NCI-H1694 treated with DMSO at 0.1 percent for 48 hours (cell line): ENCODE measurements around the gene TRIM64.
"Not testable (repeated sequence)": the region's sequence is repeated elsewhere in the genome, so short reads cannot be mapped to it uniquely, and the experiment has no call there.

Experiments
- DNase-seq: peaks from one replicate; lab custom pipeline; 2025; lab: John Stamatoyannopoulos, UW

Gene TRIM64

GRCh38 chr11:89965737-89966136 is at the start of gene TRIM64:
TRIM64 (plus strand) TSS chr11:89966037; CDS start chr11:89968504, 2,467 bp downstream.
- not testable (repeated sequence) for DNase-seq

DNA sequence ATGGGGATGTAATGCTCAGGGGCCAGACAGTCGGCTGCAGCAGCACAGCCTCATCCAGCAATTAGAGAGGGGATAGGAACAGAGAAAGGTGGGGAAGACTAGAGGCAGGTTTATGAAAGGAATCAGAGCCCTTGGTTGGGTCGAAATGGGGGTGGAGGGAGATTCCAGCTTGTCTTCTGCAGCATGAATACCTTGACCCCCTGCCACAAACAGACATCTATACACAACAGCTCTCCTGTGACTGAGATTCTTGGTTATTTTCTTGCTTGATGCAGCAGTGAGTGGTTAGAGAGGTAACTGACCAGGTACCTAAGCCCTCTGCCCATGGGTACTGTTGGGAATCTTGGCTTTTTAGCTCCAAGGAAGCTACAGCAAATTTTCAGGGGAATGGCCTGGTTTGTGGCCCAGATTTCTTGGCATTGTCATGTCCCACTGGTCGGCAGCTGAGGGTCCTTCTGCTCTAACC is 43.6 kb upstream of the TRIM64 start, which contains the start of gene TRIM49D1:
Gene TRIM49D1, minus strand, starts transcription at position 51 of the 466 bp plus-strand sequence. CDS start 4,535 bp downstream, outside the sequence.
- DNase-seq = no peak

DNA sequence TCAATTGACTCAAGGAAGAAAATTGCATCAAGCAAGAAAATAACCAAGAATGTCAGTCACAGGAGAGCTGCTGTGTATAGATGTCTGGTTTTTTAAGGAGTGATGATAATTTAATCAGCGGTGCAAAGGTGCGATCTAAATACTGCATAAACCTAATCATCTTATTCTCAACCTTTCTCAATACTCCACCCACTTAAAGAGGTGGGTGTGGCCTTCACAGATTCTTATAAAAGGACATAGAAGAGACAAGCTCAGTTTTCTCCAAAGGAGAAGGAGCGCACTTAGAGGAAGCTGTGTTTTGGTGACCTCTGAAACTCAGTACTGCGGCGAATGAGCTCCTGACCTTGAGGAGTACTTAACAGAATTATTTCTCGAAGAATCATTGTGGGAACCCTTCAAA is 42.1 kb upstream of the TRIM64 start, which contains the start of gene TRIM49D2:
Gene TRIM49D2, plus strand, starts transcription at position 301 of the 400 bp plus-strand sequence. CDS start 2,698 bp downstream, outside the sequence.
- DNase-seq = not testable (repeated sequence)

DNA sequence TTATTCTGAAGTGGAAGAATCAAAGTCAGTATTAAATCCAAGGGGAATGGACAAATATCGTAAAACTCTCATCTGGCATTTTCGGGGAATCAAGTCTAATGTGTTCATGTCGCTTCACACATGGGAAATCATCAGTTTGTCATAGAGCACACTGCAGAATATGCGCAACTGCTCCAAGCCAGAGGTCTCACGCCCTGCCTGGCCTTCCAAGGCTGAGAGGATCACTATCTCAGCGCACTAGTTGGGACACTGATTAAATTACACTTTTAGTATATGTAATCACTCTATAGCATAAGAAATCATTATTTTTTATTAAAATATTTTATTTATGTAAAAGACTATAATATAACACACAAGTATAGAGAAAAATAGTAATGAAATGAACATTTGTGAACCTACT is 5.0 kb upstream of the TRIM64 start:
- DNase-seq = not testable (repeated sequence)
